GM12873 (cell line): ENCODE measurements around the gene C1QTNF6.

Source experiments
- CTCF ChIP-seq: IDR thresholded peaks from 2 replicates; pipeline ENCODE4 v1.5.1; 2012; ENCODE audit warnings: low read depth, mild to moderate bottlenecking, moderate library complexity, low read length, control low read depth; ENCODE audit not compliant: insufficient read depth; ENCODE audit errors: missing control alignments

The C1QTNF6 gene

GRCh38 chr22:37212174-37212906 is 24.3 kb upstream of the C1QTNF6 start, which contains the start of gene SSTR3:
Gene SSTR3 (minus strand): TSS chr22:37212477. CDS start chr22:37207803, 4,674 bp downstream.
- no peak for TF ChIP-seq CTCF

- TF ChIP-seq CTCF, result no peak
Observed at GRCh38 chr22:37211866-37212173, 23.8 kb upstream of the C1QTNF6 start.

GRCh38 chr22:37211075-37211865 is 23.2 kb upstream of the C1QTNF6 start:
- TF ChIP-seq CTCF, result no peak

GRCh38 chr22:37210041-37210803 is 22.2 kb upstream of the C1QTNF6 start:
- no peak for TF ChIP-seq CTCF

- no peak for TF ChIP-seq CTCF
Observed at GRCh38 chr22:37209140-37209845, 21.2 kb upstream of the C1QTNF6 start.

- TF ChIP-seq CTCF, result no peak
Observed at GRCh38 chr22:37208401-37209139, 20.5 kb upstream of the C1QTNF6 start.
